Measurements from ENCODE around the gene CNN2. TPM values are rescaled to one million over a fixed set of nuclear protein-coding genes. Genes with fewer than 3 reads are reported as not detected.

Gene CNN2
- total RNA-seq, 2 experiments from 2014 or later, result 104 TPM

DNA sequence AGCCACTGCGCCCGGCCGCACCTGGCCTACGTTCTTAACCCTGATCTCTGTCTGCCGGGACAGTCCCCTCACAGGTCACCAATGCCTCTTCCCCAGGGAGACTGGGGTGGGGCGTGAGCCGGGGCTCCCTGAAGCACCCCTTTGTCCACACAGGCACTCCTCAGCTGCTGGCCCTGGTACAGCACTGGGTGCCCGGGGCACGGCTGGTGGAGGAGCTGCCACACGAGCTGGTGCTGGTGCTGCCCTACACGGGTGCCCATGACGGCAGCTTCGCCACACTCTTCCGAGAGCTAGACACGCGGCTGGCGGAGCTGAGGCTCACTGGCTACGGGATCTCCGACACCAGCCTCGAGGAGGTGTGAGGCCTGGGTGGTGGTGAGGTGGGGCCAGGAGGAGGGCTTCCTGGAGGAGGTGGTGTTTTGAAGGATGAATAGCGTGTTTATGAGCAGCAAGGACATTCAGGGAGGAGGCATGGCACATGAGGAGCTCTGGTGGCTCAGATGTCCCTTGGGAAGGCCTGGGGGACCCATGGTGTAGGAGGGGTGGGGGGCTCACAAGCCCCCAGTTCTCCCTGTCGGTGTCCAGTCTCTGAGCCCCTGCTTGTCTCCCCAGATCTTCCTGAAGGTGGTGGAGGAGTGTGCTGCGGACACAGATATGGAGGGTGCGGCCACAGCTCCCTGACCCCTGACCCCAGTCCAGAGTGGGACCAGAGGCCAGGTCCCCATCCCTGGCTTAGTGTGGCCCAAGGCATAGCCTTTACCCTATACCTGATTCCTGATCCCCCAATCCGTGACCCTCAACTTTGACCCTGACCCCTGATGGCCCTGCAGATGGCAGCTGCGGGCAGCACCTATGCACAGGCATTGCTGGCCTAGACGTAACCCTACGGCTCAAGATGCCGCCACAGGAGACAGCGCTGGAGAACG is 27.0 kb downstream of the CNN2 start:
- Mint-ChIP-seq H3K4me1 (ENCODE audit: low read depth) (peaks cover 18% of the 10 kb centered on the region), H3K9me3 (peaks cover 3% of the 10 kb centered on the region), H3K27me3 (ENCODE audit: low read depth) (no peaks in the 10 kb centered on the region), H3K36me3 (ENCODE audit: low read depth) (peaks cover 14% of the 10 kb centered on the region), H3K27ac (no peak overlapping the region), H3K4me3 (no peak overlapping the region)
- intact Hi-C loops (cut with micrococcal nuclease), result no loop called here
- no peak for DNase-seq
- CTCF ChIA-PET, result interaction anchor here (0.6 kb wide), 1 partner anchor 191 kb away, joined by 3 read pairs; no protein-coding TSS in a partner anchor

- no peak overlapping the region for H3K27ac Mint-ChIP-seq
- H3K4me3 Mint-ChIP-seq, result no peak overlapping the region
- peaks cover 3% of the 10 kb centered on the region for H3K9me3 Mint-ChIP-seq
- H3K27me3 Mint-ChIP-seq (ENCODE audit: low read depth), result no peaks in the 10 kb centered on the region
- DNase-seq, result no peak
- peaks cover 18% of the 10 kb centered on the region for H3K4me1 Mint-ChIP-seq (ENCODE audit: low read depth)
- CTCF ChIA-PET, result interaction anchor here (0.6 kb wide), 1 partner anchor 190 kb away, joined by 3 read pairs; no protein-coding TSS in a partner anchor
- peaks cover 14% of the 10 kb centered on the region for H3K36me3 Mint-ChIP-seq (ENCODE audit: low read depth)
- intact Hi-C loops (cut with micrococcal nuclease), result no loop called here
These were observed 28.0 kb downstream of the CNN2 start for GRCh38 chr19:1054102-1055027.

DNA sequence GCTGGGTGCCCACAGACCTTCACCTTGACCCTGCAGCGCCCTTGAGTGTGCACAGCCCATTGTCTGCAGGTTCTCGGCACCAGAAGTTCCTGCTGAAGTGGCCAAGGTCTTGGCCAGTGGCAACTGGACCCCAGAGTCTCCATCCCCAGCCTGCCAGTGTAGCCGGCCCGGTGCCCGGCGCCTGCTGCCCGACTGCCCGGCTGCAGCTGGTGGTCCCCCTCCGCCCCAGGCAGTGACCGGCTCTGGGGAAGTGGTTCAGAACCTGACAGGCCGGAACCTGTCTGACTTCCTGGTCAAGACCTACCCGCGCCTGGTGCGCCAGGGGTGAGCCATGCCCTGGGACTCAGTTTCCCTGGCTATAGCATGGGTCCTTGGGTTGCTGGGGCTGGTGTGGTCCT is 28.6 kb downstream of the CNN2 start:
- CTCF ChIA-PET, result no interaction called here
- DNase-seq, result no peak
- Mint-ChIP-seq H3K4me1 (ENCODE audit: low read depth) (peaks cover 18% of the 10 kb centered on the region), H3K27me3 (ENCODE audit: low read depth) (no peaks in the 10 kb centered on the region), H3K36me3 (ENCODE audit: low read depth) (peaks cover 14% of the 10 kb centered on the region), H3K9me3 (peaks cover 3% of the 10 kb centered on the region), H3K27ac (no peak overlapping the region), H3K4me3 (no peak overlapping the region)
- intact Hi-C loops (cut with micrococcal nuclease), result no loop called here

- H3K27ac Mint-ChIP-seq, result no peak overlapping the region
- no peak overlapping the region for H3K4me3 Mint-ChIP-seq
- H3K36me3 Mint-ChIP-seq (ENCODE audit: low read depth), result peaks cover 14% of the 10 kb centered on the region
- CTCF ChIA-PET, result no interaction called here
- peaks cover 3% of the 10 kb centered on the region for H3K9me3 Mint-ChIP-seq
- H3K4me1 Mint-ChIP-seq (ENCODE audit: low read depth), result peaks cover 18% of the 10 kb centered on the region
- intact Hi-C loops (cut with micrococcal nuclease), result no loop called here
- no peak for DNase-seq
- H3K27me3 Mint-ChIP-seq (ENCODE audit: low read depth), result no peaks in the 10 kb centered on the region
These were observed 29.6 kb downstream of the CNN2 start for GRCh38 chr19:1055886-1056620.

- H3K4me3 Mint-ChIP-seq, result no peak overlapping the region
- H3K27me3 Mint-ChIP-seq (ENCODE audit: low read depth), result no peaks in the 10 kb centered on the region
- intact Hi-C loops (cut with micrococcal nuclease), result no loop called here
- peaks cover 15% of the 10 kb centered on the region for H3K4me1 Mint-ChIP-seq (ENCODE audit: low read depth)
- peaks cover 3% of the 10 kb centered on the region for H3K9me3 Mint-ChIP-seq
- CTCF ChIA-PET, result interaction anchor here (0.9 to 1.2 kb wide), 5 partner anchors 15 to 136 kb away, joined by 3 read pairs; no protein-coding TSS in a partner anchor
- DNase-seq, result peak; percentile 60
- peaks cover 14% of the 10 kb centered on the region for H3K36me3 Mint-ChIP-seq (ENCODE audit: low read depth)
- peak overlapping the region; percentile 57 for H3K27ac Mint-ChIP-seq
These were observed 30.9 kb downstream of the CNN2 start for GRCh38 chr19:1057176-1057855.

GRCh38 chr19:1058112-1058511 is 31.7 kb downstream of the CNN2 start:
- H3K4me1 Mint-ChIP-seq (ENCODE audit: low read depth), result peaks cover 17% of the 10 kb centered on the region
- intact Hi-C loops (cut with micrococcal nuclease), result no loop called here
- peaks cover 3% of the 10 kb centered on the region for H3K9me3 Mint-ChIP-seq
- H3K4me3 Mint-ChIP-seq, result no peak overlapping the region
- DNase-seq, result peak; percentile 11
- CTCF ChIA-PET, result interaction anchor here (0.7 to 1.2 kb wide), 6 partner anchors 9 to 135 kb away, joined by 3 read pairs; no protein-coding TSS in a partner anchor
- H3K27me3 Mint-ChIP-seq (ENCODE audit: low read depth), result no peaks in the 10 kb centered on the region
- peaks cover 14% of the 10 kb centered on the region for H3K36me3 Mint-ChIP-seq (ENCODE audit: low read depth)
- H3K27ac Mint-ChIP-seq, result peak overlapping the region; percentile 23

GRCh38 chr19:1060689-1061088 is 34.3 kb downstream of the CNN2 start:
- no peak for DNase-seq
- H3K27me3 Mint-ChIP-seq (ENCODE audit: low read depth), result no peaks in the 10 kb centered on the region
- peaks cover 14% of the 10 kb centered on the region for H3K36me3 Mint-ChIP-seq (ENCODE audit: low read depth)
- intact Hi-C loops (cut with micrococcal nuclease), result no loop called here
- H3K4me1 Mint-ChIP-seq (ENCODE audit: low read depth), result peaks cover 30% of the 10 kb centered on the region
- H3K27ac Mint-ChIP-seq, result no peak overlapping the region
- H3K9me3 Mint-ChIP-seq, result peaks cover 3% of the 10 kb centered on the region
- H3K4me3 Mint-ChIP-seq, result no peak overlapping the region
- CTCF ChIA-PET, result interaction anchor here (0.6 kb wide), 1 partner anchor 76 kb away, joined by 3 read pairs; no protein-coding TSS in a partner anchor

GRCh38 chr19:1061987-1062386 is 35.6 kb downstream of the CNN2 start:
- no peak overlapping the region for H3K4me3 Mint-ChIP-seq
- H3K27ac Mint-ChIP-seq, result no peak overlapping the region
- CTCF ChIA-PET, result interaction anchor here (0.6 kb wide), 1 partner anchor 183 kb away, joined by 3 read pairs; no protein-coding TSS in a partner anchor
- H3K4me1 Mint-ChIP-seq (ENCODE audit: low read depth), result peaks cover 29% of the 10 kb centered on the region
- intact Hi-C loops (cut with micrococcal nuclease), result no loop called here
- H3K36me3 Mint-ChIP-seq (ENCODE audit: low read depth), result peaks cover 6% of the 10 kb centered on the region
- DNase-seq, result no peak
- no peaks in the 10 kb centered on the region for H3K27me3 Mint-ChIP-seq (ENCODE audit: low read depth)
- H3K9me3 Mint-ChIP-seq, result peaks cover 3% of the 10 kb centered on the region

- peak; percentile 60 for DNase-seq
- Mint-ChIP-seq H3K9me3 (peaks cover under 1% of the 10 kb centered on the region), H3K36me3 (ENCODE audit: low read depth) (peaks cover 2% of the 10 kb centered on the region), H3K27ac (no peak overlapping the region), H3K4me3 (no peak overlapping the region), H3K27me3 (ENCODE audit: low read depth) (no peaks in the 10 kb centered on the region), H3K4me1 (ENCODE audit: low read depth) (peaks cover 23% of the 10 kb centered on the region)
- intact Hi-C loops (cut with micrococcal nuclease), result no loop called here
- CTCF ChIA-PET, result interaction anchor here (0.6 kb wide), 1 partner anchor 182 kb away, joined by 3 read pairs; no protein-coding TSS in a partner anchor
These were observed 36.1 kb downstream of the CNN2 start for GRCh38 chr19:1062387-1063029.

DNA sequence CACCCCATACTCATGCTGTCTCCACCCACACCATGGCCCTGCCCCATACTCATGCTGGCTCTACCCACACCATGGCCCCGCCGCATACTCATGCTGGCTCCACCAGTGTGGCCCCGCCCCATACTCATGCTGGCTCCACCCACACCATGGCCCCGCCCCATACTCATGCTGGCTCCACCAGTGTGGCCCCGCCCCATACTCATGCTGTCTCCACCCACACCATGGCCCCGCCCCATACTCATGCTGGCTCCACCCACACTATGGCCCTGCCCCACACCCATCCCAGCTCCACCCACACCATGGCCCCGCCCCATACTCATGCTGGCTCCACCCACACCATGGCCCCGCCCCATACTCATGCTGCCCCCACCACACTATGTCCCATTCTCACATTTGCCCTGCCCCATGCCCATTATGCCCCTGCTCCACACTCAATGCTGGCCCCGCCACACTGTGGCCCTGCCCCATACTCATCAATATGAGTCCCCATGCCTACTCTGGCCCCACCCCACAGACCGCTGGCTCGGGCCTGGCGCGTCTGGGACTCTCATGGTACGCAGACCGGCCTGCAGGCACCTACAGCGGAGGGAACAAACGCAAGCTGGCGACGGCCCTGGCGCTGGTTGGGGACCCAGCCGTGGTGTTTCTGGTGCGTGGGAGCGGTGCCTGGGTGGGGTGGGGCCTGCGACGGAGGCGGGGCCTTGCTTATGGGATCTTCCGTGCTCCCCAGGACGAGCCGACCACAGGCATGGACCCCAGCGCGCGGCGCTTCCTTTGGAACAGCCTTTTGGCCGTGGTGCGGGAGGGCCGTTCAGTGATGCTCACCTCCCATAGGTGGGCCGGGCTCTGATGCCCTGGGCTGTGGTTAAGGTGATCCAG is 36.9 kb downstream of the CNN2 start:
- CTCF ChIA-PET, result no interaction called here
- H3K4me1 Mint-ChIP-seq (ENCODE audit: low read depth), result peaks cover 17% of the 10 kb centered on the region
- H3K4me3 Mint-ChIP-seq, result no peak overlapping the region
- H3K27ac Mint-ChIP-seq, result no peak overlapping the region
- peak; percentile 68 for DNase-seq
- peaks cover 1% of the 10 kb centered on the region for H3K36me3 Mint-ChIP-seq (ENCODE audit: low read depth)
- no peaks in the 10 kb centered on the region for H3K27me3 Mint-ChIP-seq (ENCODE audit: low read depth)
- no peaks in the 10 kb centered on the region for H3K9me3 Mint-ChIP-seq
- intact Hi-C loops (cut with micrococcal nuclease), result no loop called here

All from activated naive CD4-positive, alpha-beta T cell treated with anti-CD3 and anti-CD28 coated beads for 36 hours (primary cell).